Endothelial cell of umbilical vein (primary cell): ENCODE results near the gene MMS19.
"Not testable (repeated sequence)": the region's sequence is repeated elsewhere in the genome, so short reads cannot be mapped to it uniquely, and the experiment has no call there.

Experiments
- GATA2 ChIP-seq: IDR thresholded peaks from 2 replicates; pipeline ENCODE4 v1.7.0; 2011; ENCODE audit warnings: low read depth, mild to moderate bottlenecking, moderate library complexity, mixed read lengths, low read length; ENCODE audit not compliant: insufficient read length, insufficient read depth
- MYC ChIP-seq: IDR thresholded peaks from one replicate; pipeline ENCODE4 v1.6.1; 2011; ENCODE audit warnings: mild to moderate bottlenecking, low read depth, low read length
- POLR2A ChIP-seq: IDR thresholded peaks from 2 replicates; pipeline ENCODE4 v1.6.1; 2012; ENCODE audit warnings: low read depth, mild to moderate bottlenecking, control low read depth, low read length
- POLR2AphosphoS5 ChIP-seq: IDR thresholded peaks from 2 replicates; pipeline ENCODE4 v1.6.1; 2012; ENCODE audit warnings: low read depth, mild to moderate bottlenecking, control low read depth, low read length, moderate library complexity; ENCODE audit not compliant: insufficient read depth
- TF ChIP-seq, protein P1 (sequence below), 2 donors: IDR thresholded peaks; 1 replicate in 1 of 2; 2 replicates in 1 of 2; pipeline ENCODE4 v1.5.1; 2011; ENCODE audit warnings: low read length in 2 of 2, mild to moderate bottlenecking in 2 of 2, moderate library complexity in 2 of 2, control low read depth in 1 of 2, inconsistent platforms in 1 of 2, low read depth in 1 of 2; ENCODE audit not compliant: insufficient read depth in 1 of 2; ENCODE audit errors: extremely low read depth in 1 of 2

DNA sequence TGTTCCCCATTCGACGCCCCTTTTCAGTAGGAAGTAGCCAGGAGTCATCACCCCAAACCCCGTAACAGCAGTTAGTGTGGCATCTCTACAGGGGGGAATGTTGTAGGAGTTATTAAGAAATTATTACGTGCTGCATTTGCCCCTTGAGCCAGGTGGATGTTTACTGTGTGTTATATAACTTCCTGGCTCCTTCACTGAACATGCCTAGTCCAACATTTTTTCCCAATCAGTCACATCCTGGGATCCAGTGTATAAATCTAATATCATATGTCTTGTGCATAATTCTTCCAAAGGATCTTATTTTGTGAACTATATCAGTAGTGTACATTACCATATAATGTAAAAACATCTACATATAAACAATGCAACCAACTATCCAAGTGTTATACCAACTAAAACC, 18.8 kb downstream of the MMS19 start:
- not testable (repeated sequence) for TF ChIP-seq POLR2AphosphoS5, POLR2A, MYC, GATA2
- TF ChIP-seq, protein P1, sequence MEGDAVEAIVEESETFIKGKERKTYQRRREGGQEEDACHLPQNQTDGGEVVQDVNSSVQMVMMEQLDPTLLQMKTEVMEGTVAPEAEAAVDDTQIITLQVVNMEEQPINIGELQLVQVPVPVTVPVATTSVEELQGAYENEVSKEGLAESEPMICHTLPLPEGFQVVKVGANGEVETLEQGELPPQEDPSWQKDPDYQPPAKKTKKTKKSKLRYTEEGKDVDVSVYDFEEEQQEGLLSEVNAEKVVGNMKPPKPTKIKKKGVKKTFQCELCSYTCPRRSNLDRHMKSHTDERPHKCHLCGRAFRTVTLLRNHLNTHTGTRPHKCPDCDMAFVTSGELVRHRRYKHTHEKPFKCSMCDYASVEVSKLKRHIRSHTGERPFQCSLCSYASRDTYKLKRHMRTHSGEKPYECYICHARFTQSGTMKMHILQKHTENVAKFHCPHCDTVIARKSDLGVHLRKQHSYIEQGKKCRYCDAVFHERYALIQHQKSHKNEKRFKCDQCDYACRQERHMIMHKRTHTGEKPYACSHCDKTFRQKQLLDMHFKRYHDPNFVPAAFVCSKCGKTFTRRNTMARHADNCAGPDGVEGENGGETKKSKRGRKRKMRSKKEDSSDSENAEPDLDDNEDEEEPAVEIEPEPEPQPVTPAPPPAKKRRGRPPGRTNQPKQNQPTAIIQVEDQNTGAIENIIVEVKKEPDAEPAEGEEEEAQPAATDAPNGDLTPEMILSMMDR (IDR thresholded peaks at IDR 0.05; ENCODE audit: extremely low read depth in 1 of 2, insufficient read depth in 1 of 2, low read depth in 1 of 2, low read length in 2 of 2), result not testable (repeated sequence)
